ENCODE measurements around the gene MANBA. TPM values are rescaled to one million over a fixed set of nuclear protein-coding genes. Genes with fewer than 3 reads are reported as not detected.

MANBA gene
- total RNA-seq, 1 donor from 2014 or later, result 8.1 TPM

DNA sequence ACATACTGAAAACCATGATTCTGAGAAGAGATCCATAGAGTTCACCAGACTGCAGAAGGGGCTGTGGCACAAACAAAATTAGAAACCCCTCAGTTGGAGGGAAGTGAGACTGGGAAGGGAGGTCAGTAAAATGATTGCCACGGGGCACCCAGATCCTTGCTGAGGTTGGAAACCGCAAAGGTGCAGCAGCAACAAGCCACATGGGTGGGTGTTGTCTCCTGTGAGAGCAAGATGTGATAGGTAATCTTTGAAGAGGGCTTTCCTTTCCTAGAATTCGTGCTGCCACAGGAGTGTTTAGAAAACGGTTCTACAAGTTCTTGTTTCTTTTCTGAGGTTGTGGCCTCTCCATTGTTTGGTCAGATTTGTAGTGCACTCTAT lies 174.1 kb downstream of the MANBA start:
- TF ChIP-seq, protein P1, sequence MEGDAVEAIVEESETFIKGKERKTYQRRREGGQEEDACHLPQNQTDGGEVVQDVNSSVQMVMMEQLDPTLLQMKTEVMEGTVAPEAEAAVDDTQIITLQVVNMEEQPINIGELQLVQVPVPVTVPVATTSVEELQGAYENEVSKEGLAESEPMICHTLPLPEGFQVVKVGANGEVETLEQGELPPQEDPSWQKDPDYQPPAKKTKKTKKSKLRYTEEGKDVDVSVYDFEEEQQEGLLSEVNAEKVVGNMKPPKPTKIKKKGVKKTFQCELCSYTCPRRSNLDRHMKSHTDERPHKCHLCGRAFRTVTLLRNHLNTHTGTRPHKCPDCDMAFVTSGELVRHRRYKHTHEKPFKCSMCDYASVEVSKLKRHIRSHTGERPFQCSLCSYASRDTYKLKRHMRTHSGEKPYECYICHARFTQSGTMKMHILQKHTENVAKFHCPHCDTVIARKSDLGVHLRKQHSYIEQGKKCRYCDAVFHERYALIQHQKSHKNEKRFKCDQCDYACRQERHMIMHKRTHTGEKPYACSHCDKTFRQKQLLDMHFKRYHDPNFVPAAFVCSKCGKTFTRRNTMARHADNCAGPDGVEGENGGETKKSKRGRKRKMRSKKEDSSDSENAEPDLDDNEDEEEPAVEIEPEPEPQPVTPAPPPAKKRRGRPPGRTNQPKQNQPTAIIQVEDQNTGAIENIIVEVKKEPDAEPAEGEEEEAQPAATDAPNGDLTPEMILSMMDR (conservative IDR thresholded peaks at IDR 0.05; ENCODE audit: low read depth, low read length), result no peak
- no peak for DNase-seq (ENCODE audit: low read depth)
- no peak overlapping the region for H3K4me3 ChIP-seq (ENCODE audit: low read depth, low read length)

DNA sequence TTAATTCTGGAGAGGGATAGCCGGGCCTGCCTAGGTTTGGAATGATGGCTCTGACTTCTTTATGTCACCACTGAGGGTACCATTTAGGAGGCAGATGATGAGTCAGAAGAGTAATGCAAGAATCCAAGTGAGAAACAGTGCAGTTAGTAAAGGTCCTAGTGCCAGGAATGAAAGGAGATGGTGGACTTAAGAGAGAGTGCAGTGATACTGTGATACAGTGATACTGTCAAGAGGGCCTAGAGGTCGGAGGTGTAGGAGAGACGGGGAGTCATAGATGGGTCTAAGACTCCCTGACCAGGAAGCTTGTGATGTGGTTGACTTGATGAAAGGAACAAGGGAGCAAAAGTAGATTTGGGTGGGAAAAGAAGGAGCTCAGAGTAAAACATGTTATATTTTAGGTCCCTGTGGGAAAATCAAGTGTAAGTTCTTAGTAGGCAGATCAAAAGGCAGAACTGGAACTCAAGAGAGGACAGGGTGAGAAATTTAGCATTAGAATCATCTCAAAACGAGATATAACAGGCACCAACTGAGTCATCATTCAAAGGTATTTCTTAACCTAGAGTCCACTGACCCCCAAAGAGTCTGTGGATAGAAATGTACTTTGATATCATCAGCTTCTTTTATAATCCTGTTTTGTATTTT lies 174.6 kb downstream of the MANBA start:
- DNase-seq (ENCODE audit: low read depth), result no peak
- TF ChIP-seq, protein P1 (conservative IDR thresholded peaks at IDR 0.05; ENCODE audit: low read depth, low read length), result no peak
- no peak overlapping the region for H3K4me3 ChIP-seq (ENCODE audit: low read depth, low read length)

DNA sequence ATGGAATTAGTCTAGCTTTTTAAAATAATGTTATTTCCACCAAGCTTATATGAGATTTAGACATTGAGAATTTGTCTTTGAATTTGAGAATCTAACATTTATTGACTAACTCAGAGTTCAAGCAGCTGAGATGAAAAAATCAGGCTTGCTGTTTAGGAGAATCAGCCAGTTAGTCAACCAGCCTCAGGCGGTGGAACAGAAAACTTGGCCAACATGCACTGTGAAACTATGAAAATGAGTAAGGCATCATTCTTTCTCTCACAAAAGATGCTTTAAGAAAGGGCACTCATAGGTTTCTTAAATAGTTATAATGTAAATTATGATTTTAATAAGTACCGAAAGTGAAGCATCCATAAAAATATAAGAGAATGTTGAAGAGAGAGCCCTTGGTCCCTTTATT lies 175.4 kb downstream of the MANBA start:
- DNase-seq (ENCODE audit: low read depth), result no peak
- TF ChIP-seq, protein P1 (conservative IDR thresholded peaks at IDR 0.05; ENCODE audit: low read depth, low read length), result no peak
- H3K4me3 ChIP-seq (ENCODE audit: low read depth, low read length), result no peak overlapping the region

DNA sequence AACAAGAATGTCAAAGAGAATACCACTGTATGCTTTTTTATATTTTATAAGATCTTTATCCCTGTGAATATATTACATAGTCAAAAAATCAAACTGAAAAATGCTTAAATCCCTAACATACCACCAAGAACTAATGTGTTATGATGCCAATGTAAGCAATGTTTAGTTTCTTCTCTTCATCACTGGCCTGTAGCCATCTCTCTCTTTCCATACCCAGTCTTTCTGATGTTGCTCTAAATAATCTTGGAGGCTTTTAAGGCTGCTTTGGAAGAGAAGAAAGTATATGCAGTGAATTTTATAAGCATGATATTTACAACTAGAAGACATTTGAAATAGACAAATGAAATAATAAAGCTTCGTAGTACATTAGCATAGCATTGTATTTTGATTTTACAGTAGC lies 176.7 kb downstream of the MANBA start:
- TF ChIP-seq, protein P1 (conservative IDR thresholded peaks at IDR 0.05; ENCODE audit: low read depth, low read length), result no peak
- H3K4me3 ChIP-seq (ENCODE audit: low read depth, low read length), result no peak overlapping the region
- DNase-seq (ENCODE audit: low read depth), result no peak

Other genes with a start within 250 kb of the MANBA start
- gene UBE2D3, start 66.6 kb upstream of the MANBA start, total RNA-seq, result 283 and 375 TPM in 2 replicates
- 29.2 and 29.9 TPM in 2 replicates for gene CISD2, start 108.0 kb upstream of the MANBA start, total RNA-seq

Measured in epithelial cell of proximal tubule (primary cell).